ENCODE results near the gene SEC23A. TPM values are rescaled to one million over a fixed set of nuclear protein-coding genes. Genes with fewer than 3 reads are reported as not detected.

SEC23A gene
- total RNA-seq, 3 donors from 2014 or later (not counting 1 experiment from before 2014, with no cell fraction given), result 61.3 to 75.5 (median 67.8) TPM

DNA sequence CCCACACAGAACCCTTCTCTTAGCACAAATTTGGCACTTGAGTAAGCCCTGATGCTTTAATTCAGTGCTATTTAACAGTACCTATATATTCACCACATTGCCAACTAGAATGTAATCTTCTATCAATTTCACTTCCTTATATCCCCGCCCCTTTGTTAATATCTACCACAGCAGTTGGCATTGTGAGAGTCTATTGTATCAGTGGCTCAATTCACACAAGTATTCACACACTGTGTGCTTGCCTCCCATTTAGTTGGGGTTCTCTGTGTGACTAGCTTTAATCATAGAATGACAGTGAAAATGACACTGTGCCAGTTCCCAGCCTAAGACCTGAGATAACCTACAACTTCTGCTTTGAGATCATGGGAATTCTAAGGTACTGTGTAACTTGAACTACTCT, 103.1 kb downstream of the SEC23A start:
- no CpG with 5 or more reads among the region's 1 CpG for WGBS (ENCODE audit: insufficient coverage)
- TF ChIP-seq, protein P1, sequence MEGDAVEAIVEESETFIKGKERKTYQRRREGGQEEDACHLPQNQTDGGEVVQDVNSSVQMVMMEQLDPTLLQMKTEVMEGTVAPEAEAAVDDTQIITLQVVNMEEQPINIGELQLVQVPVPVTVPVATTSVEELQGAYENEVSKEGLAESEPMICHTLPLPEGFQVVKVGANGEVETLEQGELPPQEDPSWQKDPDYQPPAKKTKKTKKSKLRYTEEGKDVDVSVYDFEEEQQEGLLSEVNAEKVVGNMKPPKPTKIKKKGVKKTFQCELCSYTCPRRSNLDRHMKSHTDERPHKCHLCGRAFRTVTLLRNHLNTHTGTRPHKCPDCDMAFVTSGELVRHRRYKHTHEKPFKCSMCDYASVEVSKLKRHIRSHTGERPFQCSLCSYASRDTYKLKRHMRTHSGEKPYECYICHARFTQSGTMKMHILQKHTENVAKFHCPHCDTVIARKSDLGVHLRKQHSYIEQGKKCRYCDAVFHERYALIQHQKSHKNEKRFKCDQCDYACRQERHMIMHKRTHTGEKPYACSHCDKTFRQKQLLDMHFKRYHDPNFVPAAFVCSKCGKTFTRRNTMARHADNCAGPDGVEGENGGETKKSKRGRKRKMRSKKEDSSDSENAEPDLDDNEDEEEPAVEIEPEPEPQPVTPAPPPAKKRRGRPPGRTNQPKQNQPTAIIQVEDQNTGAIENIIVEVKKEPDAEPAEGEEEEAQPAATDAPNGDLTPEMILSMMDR (IDR thresholded peaks at IDR 0.05), result no peak

DNA sequence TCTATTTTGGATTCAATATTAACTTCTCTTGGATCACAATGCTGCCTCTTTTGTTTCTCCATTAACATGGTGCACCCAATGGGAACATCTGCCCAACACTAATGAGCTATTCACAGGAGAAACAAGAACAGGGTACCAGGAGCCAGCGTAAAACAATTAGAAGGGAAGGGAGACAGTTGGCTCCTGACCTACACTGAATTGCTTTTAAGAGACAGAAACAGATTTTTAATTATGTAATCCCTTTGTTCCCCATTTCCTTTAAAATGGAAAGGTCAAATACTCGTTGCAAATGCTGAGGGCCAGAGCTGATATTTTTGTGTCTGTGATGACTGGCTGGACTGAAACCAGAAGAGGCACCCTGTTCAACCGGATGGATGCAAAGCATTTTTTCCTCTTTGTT, 108.3 kb downstream of the SEC23A start:
- TF ChIP-seq, protein P1 (IDR thresholded peaks at IDR 0.05), result no peak
- intact Hi-C loops (cut with micrococcal nuclease), result no loop called here
- Mint-ChIP-seq H3K4me3 (no peak overlapping the region), H3K9me3 (no peaks in the 10 kb centered on the region), H3K4me1 (peaks cover 19 to 20% of the 10 kb centered on the region in 2 donors), H3K36me3 (no peaks in the 10 kb centered on the region), H3K27me3 (ENCODE audit: low read depth in 2 of 2) (no peaks in the 10 kb centered on the region), H3K27ac (no peak overlapping the region)
- DNase-seq, result no peak
- H3K4me1 ChIP-seq (ENCODE audit: control insufficient read depth, insufficient read depth, low read length), result peaks cover 3% of the 10 kb centered on the region
- no peaks in the 10 kb centered on the region for H3K36me3 ChIP-seq (ENCODE audit: control insufficient read depth, insufficient read depth, low read length)
- no peaks in the 10 kb centered on the region for H3K27me3 ChIP-seq (ENCODE audit: control insufficient read depth, insufficient read depth, low read length)
- no peak overlapping the region for H3K27ac ChIP-seq (ENCODE audit: low read length)
- no peak overlapping the region for H3K4me3 ChIP-seq (ENCODE audit: low read length)
- H3K9me3 ChIP-seq (ENCODE audit: control insufficient read depth, insufficient read depth, low read length), result no peaks in the 10 kb centered on the region
- no peak for ATAC-seq
- WGBS (ENCODE audit: insufficient coverage), result 72% methylated on average over 3 of the region's 3 CpGs

More for the DNA sequence above, 103.1 kb downstream of the SEC23A start:
- Mint-ChIP-seq H3K27ac (no peak overlapping the region), H3K9me3 (no peaks in the 10 kb centered on the region), H3K4me1 (no peaks in the 10 kb centered on the region), H3K27me3 (ENCODE audit: low read depth in 2 of 2) (peaks cover 0 to 19% of the 10 kb centered on the region in 2 donors), H3K36me3 (no peaks in the 10 kb centered on the region), H3K4me3 (no peak overlapping the region)
- Histone ChIP-seq H3K36me3 (ENCODE audit: control insufficient read depth, insufficient read depth, low read length) (no peaks in the 10 kb centered on the region), H3K9me3 (ENCODE audit: control insufficient read depth, insufficient read depth, low read length) (no peaks in the 10 kb centered on the region), H3K4me1 (ENCODE audit: control insufficient read depth, insufficient read depth, low read length) (no peaks in the 10 kb centered on the region), H3K4me3 (ENCODE audit: low read length) (no peak overlapping the region), H3K27me3 (ENCODE audit: control insufficient read depth, insufficient read depth, low read length) (peaks cover 2% of the 10 kb centered on the region), H3K27ac (ENCODE audit: low read length) (no peak overlapping the region)
- no peak for DNase-seq
- no peak for ATAC-seq
- intact Hi-C loops (cut with micrococcal nuclease), result no loop called here

DNA sequence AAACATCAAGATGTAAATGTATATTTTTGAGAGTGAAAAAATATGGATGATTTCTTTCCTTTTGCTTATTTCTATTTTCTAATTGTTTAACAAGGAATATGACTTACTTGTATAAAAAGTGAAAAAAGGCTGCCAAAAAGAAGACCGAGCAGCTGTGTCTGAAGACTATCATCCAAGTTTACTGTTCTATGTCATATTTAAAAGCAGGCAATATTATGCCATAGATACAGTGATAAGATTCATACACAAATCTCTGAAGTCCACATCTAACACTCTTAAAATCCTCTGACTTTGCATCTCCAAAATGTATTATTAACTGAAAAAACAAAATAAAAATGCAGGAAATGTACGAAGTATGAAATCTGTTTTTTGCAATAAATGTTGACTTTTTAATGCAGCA, 109.1 kb downstream of the SEC23A start:
- no peaks in the 10 kb centered on the region for H3K9me3 Mint-ChIP-seq
- no peaks in the 10 kb centered on the region for H3K36me3 ChIP-seq (ENCODE audit: control insufficient read depth, insufficient read depth, low read length)
- H3K4me1 Mint-ChIP-seq, result peaks cover 26 to 27% of the 10 kb centered on the region in 2 donors
- peaks cover 3% of the 10 kb centered on the region for H3K4me1 ChIP-seq (ENCODE audit: control insufficient read depth, insufficient read depth, low read length)
- H3K27ac Mint-ChIP-seq, result no peak overlapping the region
- no peaks in the 10 kb centered on the region for H3K36me3 Mint-ChIP-seq
- ATAC-seq, result no peak
- 80% methylated on average over 1 of the region's 2 CpGs for WGBS (ENCODE audit: insufficient coverage)
- no peak overlapping the region for H3K27ac ChIP-seq (ENCODE audit: low read length)
- no peaks in the 10 kb centered on the region for H3K9me3 ChIP-seq (ENCODE audit: control insufficient read depth, insufficient read depth, low read length)
- H3K27me3 ChIP-seq (ENCODE audit: control insufficient read depth, insufficient read depth, low read length), result no peaks in the 10 kb centered on the region
- H3K4me3 ChIP-seq (ENCODE audit: low read length), result no peak overlapping the region
- H3K4me3 Mint-ChIP-seq, result no peak overlapping the region
- intact Hi-C loops (cut with micrococcal nuclease), result no loop called here
- DNase-seq, result no peak
- TF ChIP-seq, protein P1 (IDR thresholded peaks at IDR 0.05), result no peak
- H3K27me3 Mint-ChIP-seq (ENCODE audit: low read depth in 2 of 2), result no peaks in the 10 kb centered on the region

Measured in natural killer cell (primary cell).